Naive thymus-derived CD8-positive, alpha-beta T cell (primary cell): ENCODE data around the gene C17orf67. TPM values are rescaled to one million over a fixed set of nuclear protein-coding genes. Genes with fewer than 3 reads are reported as not detected.
A peak's percentile ranks its signal among the peaks of the same experiment; 100 is the strongest.

Experiments used
- ATAC-seq, 2 donors: fragments of 150-1000 bp; cut with Tn5 transposase in 1 of 2; sonication (Bioruptor Pico), chemical (Tn5 transposase) in 1 of 2; 1 replicate in 1 of 2; 2 replicates in 1 of 2; pipeline ENCODE4 v1.10.0; 2021; ENCODE audit warnings: mild to moderate bottlenecking in 2 of 2, moderate library complexity in 2 of 2
- POLR2A ChIA-PET: fragments of 350-600 bp; sonication (Branson Sonifier 250); formaldehyde crosslinking; loops from one replicate; lab custom pipeline; 2021; ENCODE audit warnings: antibody characterized with exemption; lab: Charles Lee
- DNase-seq, 10 donors: peaks; one replicate each; pipeline versions ENCODE4 v3.0.0 to v3.0.0-alpha.2; 2020 to 2022
- H3K27ac Mint-ChIP-seq, 10 donors: one replicate each; pipeline ENCODE4 v1.8.0; 2020 to 2022; ENCODE audit warnings: mild to moderate bottlenecking in 10 of 10, mixed read lengths in 10 of 10, moderate library complexity in 4 of 10, inconsistent platforms in 1 of 10
- H3K27me3 Mint-ChIP-seq, 5 donors: one replicate each; pipeline ENCODE4 v1.8.0; 2021 to 2022; ENCODE audit warnings: mixed read lengths in 5 of 5
- H3K36me3 Mint-ChIP-seq, 3 donors: one replicate each; pipeline ENCODE4 v1.8.0; 2020 to 2022; ENCODE audit warnings: mixed read lengths in 3 of 3, mild to moderate bottlenecking in 2 of 3, inconsistent platforms in 1 of 3
- H3K4me1 Mint-ChIP-seq, 4 donors: one replicate each; pipeline ENCODE4 v1.8.0; 2021 to 2022; ENCODE audit warnings: mixed read lengths in 4 of 4
- H3K4me3 Mint-ChIP-seq, 10 donors: one replicate each; pipeline ENCODE4 v1.8.0; 2020 to 2022; ENCODE audit warnings: mild to moderate bottlenecking in 10 of 10, mixed read lengths in 10 of 10, moderate library complexity in 6 of 10, inconsistent platforms in 1 of 10
- H3K9me3 Mint-ChIP-seq, 9 donors: one replicate each; pipeline ENCODE4 v1.8.0; 2020 to 2022; ENCODE audit warnings: mixed read lengths in 9 of 9, mild to moderate bottlenecking in 3 of 9, inconsistent platforms in 1 of 9, moderate library complexity in 1 of 9
- polyA plus RNA-seq, 3 donors: library from polyadenylated mRNA; unstranded; fragments of 300-500 nt; fragmentation: Illumina TruSeq; gene quantifications; one replicate each; pipeline ENCODE4 v1.2.3, GENCODE V29; 2021
- total RNA-seq, 8 experiments: library from RNA in 2 of 8; stranded (reverse) in 2 of 8; gene quantifications; one replicate each; pipeline ENCODE4 v1.2.3 and lab custom pipeline; 2021 to 2026

The C17orf67 gene
- total and polyA plus RNA-seq, 5 experiments from 2014 or later = 1.5 to 9.5 (median 2.2) TPM

GRCh38 chr17:56801459-56802178 lies 32.1 kb downstream of the C17orf67 start:
- no peaks in the 10 kb centered on the region for H3K9me3 Mint-ChIP-seq
- no peak overlapping the region for H3K27ac Mint-ChIP-seq
- no peaks in the 10 kb centered on the region for H3K27me3 Mint-ChIP-seq
- peaks cover 0 to 20% (median 3%) of the 10 kb centered on the region in 3 donors for H3K36me3 Mint-ChIP-seq
- H3K4me1 Mint-ChIP-seq = no peaks in the 10 kb centered on the region
- DNase-seq (no peak), ATAC-seq (no peak)
- no peak overlapping the region for H3K4me3 Mint-ChIP-seq
- POLR2A ChIA-PET = no interaction called here

GRCh38 chr17:56798916-56799315 lies 34.8 kb downstream of the C17orf67 start:
- Mint-ChIP-seq H3K9me3 (no peaks in the 10 kb centered on the region), H3K36me3 (peaks cover 0 to 21% (median 13%) of the 10 kb centered on the region in 3 donors), H3K4me3 (no peak overlapping the region), H3K4me1 (no peaks in the 10 kb centered on the region), H3K27me3 (no peaks in the 10 kb centered on the region), H3K27ac (peak overlapping the region in 1 of 10 donors; percentile 76)
- DNase-seq = no peak
- POLR2A ChIA-PET = no interaction called here
- no peak for ATAC-seq

- Mint-ChIP-seq H3K36me3 (peaks cover 3 to 23% (median 19%) of the 10 kb centered on the region in 3 donors), H3K27me3 (no peaks in the 10 kb centered on the region), H3K4me3 (no peak overlapping the region), H3K4me1 (peaks cover 0 to 6% (median 0%) of the 10 kb centered on the region in 4 donors), H3K27ac (no peak overlapping the region), H3K9me3 (peaks cover 0 to 16% (median 0%) of the 10 kb centered on the region in 9 donors)
- no peak for ATAC-seq
- DNase-seq = no peak
- POLR2A ChIA-PET = no interaction called here
Measured at GRCh38 chr17:56796536-56796935, 37.2 kb downstream of the C17orf67 start.

- H3K36me3 Mint-ChIP-seq = peaks cover 3 to 28% (median 19%) of the 10 kb centered on the region in 3 donors
- H3K27me3 Mint-ChIP-seq = no peaks in the 10 kb centered on the region
- peak overlapping the region in 1 of 10 donors; percentile 67 for H3K27ac Mint-ChIP-seq
- no peak overlapping the region for H3K4me3 Mint-ChIP-seq
- H3K4me1 Mint-ChIP-seq = peaks cover 0 to 7% (median 0%) of the 10 kb centered on the region in 4 donors
- peaks cover 0 to 16% (median 0%) of the 10 kb centered on the region in 9 donors for H3K9me3 Mint-ChIP-seq
- POLR2A ChIA-PET = no interaction called here
- DNase-seq (no peak), ATAC-seq (no peak)
Measured at GRCh38 chr17:56795221-56795865, 38.4 kb downstream of the C17orf67 start.

GRCh38 chr17:56793957-56794356 lies 39.8 kb downstream of the C17orf67 start:
- Mint-ChIP-seq H3K27ac (peak overlapping the region in 1 of 10 donors; percentile 27), H3K36me3 (peaks cover 3 to 24% (median 19%) of the 10 kb centered on the region in 3 donors), H3K4me3 (no peak overlapping the region), H3K27me3 (no peaks in the 10 kb centered on the region), H3K4me1 (peaks cover 0 to 7% (median 0%) of the 10 kb centered on the region in 4 donors), H3K9me3 (peaks cover 0 to 16% (median 0%) of the 10 kb centered on the region in 9 donors)
- ATAC-seq (no peak), DNase-seq (no peak)
- POLR2A ChIA-PET = no interaction called here

- Mint-ChIP-seq H3K4me3 (no peak overlapping the region), H3K27me3 (no peaks in the 10 kb centered on the region)
Measured at GRCh38 chr17:56793531-56793930, 40.2 kb downstream of the C17orf67 start.

GRCh38 chr17:56792267-56792666 lies 41.5 kb downstream of the C17orf67 start:
- H3K27ac Mint-ChIP-seq = peak overlapping the region in 5 of 10 donors; percentile 18 to 72 (median 47)
- H3K9me3 Mint-ChIP-seq = peaks cover 0 to 16% (median 0%) of the 10 kb centered on the region in 9 donors

More at GRCh38 chr17:56793531-56793930, 40.2 kb downstream of the C17orf67 start:
- DNase-seq (no peak), ATAC-seq (no peak)
- H3K27ac Mint-ChIP-seq = peak overlapping the region in 2 of 10 donors; percentile 27 to 28
- H3K9me3 Mint-ChIP-seq = peaks cover 0 to 16% (median 0%) of the 10 kb centered on the region in 9 donors
- peaks cover 3 to 24% (median 19%) of the 10 kb centered on the region in 3 donors for H3K36me3 Mint-ChIP-seq
- POLR2A ChIA-PET = no interaction called here
- H3K4me1 Mint-ChIP-seq = peaks cover 0 to 7% (median 0%) of the 10 kb centered on the region in 4 donors

GRCh38 chr17:56786989-56787482 lies 46.7 kb downstream of the C17orf67 start:
- H3K27ac Mint-ChIP-seq = peak overlapping the region in 4 of 10 donors; percentile 41 to 86 (median 66)
- ATAC-seq = peak; percentile 43 to 78
- H3K9me3 Mint-ChIP-seq = peaks cover 0 to 4% (median 0%) of the 10 kb centered on the region in 9 donors
- H3K4me1 Mint-ChIP-seq = peaks cover 1 to 18% (median 10%) of the 10 kb centered on the region in 4 donors
- peak overlapping the region in 4 of 10 donors; percentile 7 to 53 (median 20) for H3K4me3 Mint-ChIP-seq
- POLR2A ChIA-PET = interaction anchor here (1.0 to 3.4 kb wide), 2 partner anchors 71 to 193 kb away, joined by 3 to 8 read pairs; partner anchors contain the start of gene NOG
- H3K27me3 Mint-ChIP-seq = peaks cover 0 to 2% (median 0%) of the 10 kb centered on the region in 5 donors
- H3K36me3 Mint-ChIP-seq = peaks cover under 1 to 9% (median 1%) of the 10 kb centered on the region in 3 donors
- DNase-seq = peak in 1 of 10 donors; percentile 8

More at GRCh38 chr17:56792267-56792666, 41.5 kb downstream of the C17orf67 start:
- DNase-seq = no peak
- H3K4me1 Mint-ChIP-seq = peaks cover 0 to 8% (median 5%) of the 10 kb centered on the region in 4 donors
- POLR2A ChIA-PET = no interaction called here
- no peaks in the 10 kb centered on the region for H3K27me3 Mint-ChIP-seq
- H3K4me3 Mint-ChIP-seq = peak overlapping the region in 1 of 10 donors; percentile 48
- no peak for ATAC-seq
- peaks cover 3 to 21% (median 19%) of the 10 kb centered on the region in 3 donors for H3K36me3 Mint-ChIP-seq

- H3K27ac Mint-ChIP-seq = peak overlapping the region in 2 of 10 donors; percentile 81 to 86
- no peak overlapping the region for H3K4me3 Mint-ChIP-seq
- H3K27me3 Mint-ChIP-seq = peaks cover 0 to 2% (median 0%) of the 10 kb centered on the region in 5 donors
- POLR2A ChIA-PET = interaction anchor here (1.0 to 3.4 kb wide), 2 partner anchors 70 to 192 kb away, joined by 3 to 8 read pairs; partner anchors contain the start of gene NOG
- peaks cover 1 to 18% (median 10%) of the 10 kb centered on the region in 4 donors for H3K4me1 Mint-ChIP-seq
- H3K36me3 Mint-ChIP-seq = peaks cover 0 to 4% (median 1%) of the 10 kb centered on the region in 3 donors
- no peak for ATAC-seq
- no peaks in the 10 kb centered on the region for H3K9me3 Mint-ChIP-seq
- DNase-seq = no peak
Measured at GRCh38 chr17:56785997-56786680, 47.6 kb downstream of the C17orf67 start.

- H3K9me3 Mint-ChIP-seq = no peaks in the 10 kb centered on the region
- POLR2A ChIA-PET = interaction anchor here (3.4 kb wide), 1 partner anchor 192 kb away, joined by 8 read pairs; the partner anchor contains the start of gene NOG
Measured at GRCh38 chr17:56785405-56785804, 48.3 kb downstream of the C17orf67 start.

GRCh38 chr17:56782338-56782737 lies 51.4 kb downstream of the C17orf67 start:
- H3K4me1 Mint-ChIP-seq = peaks cover 20 to 37% (median 27%) of the 10 kb centered on the region in 4 donors
- H3K36me3 Mint-ChIP-seq = peaks cover 0 to 1% (median 0%) of the 10 kb centered on the region in 3 donors
- POLR2A ChIA-PET = interaction anchor here (4.1 kb wide), 1 partner anchor 189 kb away, joined by 45 read pairs; the partner anchor contains the start of gene NOG
- DNase-seq (no peak), ATAC-seq (no peak)
- H3K27ac Mint-ChIP-seq = no peak overlapping the region
- no peak overlapping the region for H3K4me3 Mint-ChIP-seq
- no peaks in the 10 kb centered on the region for H3K9me3 Mint-ChIP-seq
- peaks cover 0 to 5% (median 0%) of the 10 kb centered on the region in 5 donors for H3K27me3 Mint-ChIP-seq

More at GRCh38 chr17:56785405-56785804, 48.3 kb downstream of the C17orf67 start:
- H3K36me3 Mint-ChIP-seq = peaks cover 0 to 1% (median 0%) of the 10 kb centered on the region in 3 donors
- H3K27ac Mint-ChIP-seq = peak overlapping the region in 1 of 10 donors; percentile 27
- peaks cover 2 to 20% (median 13%) of the 10 kb centered on the region in 4 donors for H3K4me1 Mint-ChIP-seq
- peaks cover 0 to 2% (median 0%) of the 10 kb centered on the region in 5 donors for H3K27me3 Mint-ChIP-seq
- DNase-seq (no peak), ATAC-seq (no peak)
- no peak overlapping the region for H3K4me3 Mint-ChIP-seq
